Measurements from ENCODE around the gene CACNA1E. TPM values are rescaled to one million over a fixed set of nuclear protein-coding genes. Genes with fewer than 3 reads are reported as not detected.
A peak's percentile ranks its signal among the peaks of the same experiment; 100 is the strongest.

Gene CACNA1E
- total RNA-seq, 4 donors from 2014 or later, result 0.19 to 1.3 (median 0.44) TPM; not detected in 1

- TF ChIP-seq CTCF (IDR thresholded peaks at IDR 0.05), result no peak
- no peak for DNase-seq (ENCODE audit: low spot score)
- no peak for ATAC-seq (ENCODE audit: low FRiP score)
Observed at GRCh38 chr1:181783208-181783607, 299.9 kb downstream of the CACNA1E start.

GRCh38 chr1:181784039-181784683, 300.8 kb downstream of the CACNA1E start:
- ATAC-seq (ENCODE audit: low FRiP score), result peak; percentile 88
- TF ChIP-seq CTCF (IDR thresholded peaks at IDR 0.05), result no peak
- DNase-seq (ENCODE audit: low spot score), result no peak

- no peak for DNase-seq (ENCODE audit: low spot score)
- TF ChIP-seq CTCF (IDR thresholded peaks at IDR 0.05), result no peak
Observed at GRCh38 chr1:181789395-181789794, 306.1 kb downstream of the CACNA1E start.

GRCh38 chr1:181791721-181792120, 308.4 kb downstream of the CACNA1E start:
- DNase-seq (ENCODE audit: low spot score), result no peak
- ATAC-seq (ENCODE audit: low FRiP score), result no peak
- TF ChIP-seq CTCF (IDR thresholded peaks at IDR 0.05), result no peak

More at GRCh38 chr1:181789395-181789794, 306.1 kb downstream of the CACNA1E start:
- ATAC-seq (ENCODE audit: low FRiP score), result peak; percentile 58

- DNase-seq (ENCODE audit: low spot score), result no peak
- TF ChIP-seq CTCF (IDR thresholded peaks at IDR 0.05), result no peak
- ATAC-seq (ENCODE audit: low FRiP score), result no peak
Observed at GRCh38 chr1:181793831-181794230, 310.5 kb downstream of the CACNA1E start.

GRCh38 chr1:181794332-181794731, 311.0 kb downstream of the CACNA1E start:
- DNase-seq (ENCODE audit: low spot score), result no peak
- no peak for ATAC-seq (ENCODE audit: low FRiP score)
- TF ChIP-seq CTCF (IDR thresholded peaks at IDR 0.05), result no peak

GRCh38 chr1:181798191-181798926, 315.0 kb downstream of the CACNA1E start:
- TF ChIP-seq CTCF (IDR thresholded peaks at IDR 0.05), result no peak
- ATAC-seq (ENCODE audit: low FRiP score) (no peak), DNase-seq (ENCODE audit: low spot score) (no peak)
